Endodermal cell (in vitro differentiated cells): ENCODE measurements around the gene ASH1L. TPM values are rescaled to one million over a fixed set of nuclear protein-coding genes. Genes with fewer than 3 reads are reported as not detected.
"Not testable (repeated sequence)": the region's sequence is repeated elsewhere in the genome, so short reads cannot be mapped to it uniquely, and the experiment has no call there.

Source experiments
- DNase-seq: peaks from one replicate; pipeline ENCODE4 v3.0.0-alpha.2; 2017
- H3K27ac ChIP-seq: 2 replicates; pipeline ENCODE4 v1.5.1; 2013; ENCODE audit warnings: mild to moderate bottlenecking, low read depth, low read length, moderate library complexity
- H3K27me3 ChIP-seq: 2 replicates; pipeline ENCODE4 v1.6.1; 2013; ENCODE audit warnings: mild to moderate bottlenecking, low read length, moderate library complexity; ENCODE audit not compliant: insufficient read depth, control insufficient read depth, poor library complexity, severe bottlenecking
- H3K36me3 ChIP-seq: 2 replicates; pipeline ENCODE4 v1.7.0; 2013; ENCODE audit warnings: mild to moderate bottlenecking, low read length, moderate library complexity; ENCODE audit not compliant: control insufficient read depth, insufficient read depth
- H3K4me1 ChIP-seq: one replicate; pipeline ENCODE4 v1.7.0; 2013; ENCODE audit warnings: low read length; ENCODE audit not compliant: control insufficient read depth, insufficient read depth
- H3K4me3 ChIP-seq: 2 replicates; pipeline ENCODE4 v1.5.1; 2013; ENCODE audit warnings: mild to moderate bottlenecking, low read length, moderate library complexity
- H3K9ac ChIP-seq: 2 replicates; pipeline ENCODE4 v1.6.1; 2013; ENCODE audit warnings: mild to moderate bottlenecking, low read length, moderate library complexity; ENCODE audit not compliant: poor library complexity, severe bottlenecking; ENCODE audit errors: extremely low read depth
- H3K9me3 ChIP-seq: 2 replicates; pipeline ENCODE4 v1.6.1; 2013; ENCODE audit warnings: mild to moderate bottlenecking, low read length, moderate library complexity; ENCODE audit not compliant: control insufficient read depth
- H3K27ac Mint-ChIP-seq: 2 replicates; pipeline ENCODE4 v1.8.0; 2020; ENCODE audit warnings: mixed read lengths
- H3K27me3 Mint-ChIP-seq: 2 replicates; pipeline ENCODE4 v1.8.0; 2021; ENCODE audit warnings: mild to moderate bottlenecking, mixed read lengths; ENCODE audit not compliant: insufficient read depth
- H3K36me3 Mint-ChIP-seq: 2 replicates; pipeline ENCODE4 v1.8.0; 2020; ENCODE audit warnings: low read depth, mixed read lengths
- H3K4me1 Mint-ChIP-seq: 2 replicates; pipeline ENCODE4 v1.8.0; 2020; ENCODE audit warnings: mixed read lengths
- H3K4me3 Mint-ChIP-seq: 2 replicates; pipeline ENCODE4 v1.8.0; 2020; ENCODE audit warnings: mild to moderate bottlenecking, moderate library complexity, mixed read lengths
- H3K9me3 Mint-ChIP-seq: 2 replicates; pipeline ENCODE4 v1.8.0; 2020; ENCODE audit warnings: mild to moderate bottlenecking, mixed read lengths
- CTCF ChIP-seq: fragments of 200-600 bp; sonication (generic); conservative IDR thresholded peaks from 2 replicates; pipeline ENCODE4 v1.5.0; 2021; ENCODE audit warnings: antibody characterized with exemption, mild to moderate bottlenecking
- WGBS, 2 experiments: methylation state at CpG; one replicate each; pipeline versions ENCODE4 v1.1.5 to v1.1.7; 2013; ENCODE audit warnings: missing lambda C conversion rate in 2 of 2, mixed read lengths in 1 of 2; ENCODE audit not compliant: insufficient coverage in 1 of 2, insufficient read length in 1 of 2; 5-methylcytosine and 5-hydroxymethylcytosine counted together
- total RNA-seq, 2 donors: library from RNA; stranded (reverse); fragmentation: NEBNext Ultra II Directional in 1 of 2; extraction: Animal tissue kit (Norgen Biotek cat#: 25700) in 1 of 2; gene quantifications; 2 replicates in 1 of 2; 3 replicates in 1 of 2; pipeline ENCODE4 v1.2.1, GENCODE V29; 2021

The ASH1L gene
- total RNA-seq, 2 donors from 2014 or later = 34.5 to 37.0 TPM

DNA sequence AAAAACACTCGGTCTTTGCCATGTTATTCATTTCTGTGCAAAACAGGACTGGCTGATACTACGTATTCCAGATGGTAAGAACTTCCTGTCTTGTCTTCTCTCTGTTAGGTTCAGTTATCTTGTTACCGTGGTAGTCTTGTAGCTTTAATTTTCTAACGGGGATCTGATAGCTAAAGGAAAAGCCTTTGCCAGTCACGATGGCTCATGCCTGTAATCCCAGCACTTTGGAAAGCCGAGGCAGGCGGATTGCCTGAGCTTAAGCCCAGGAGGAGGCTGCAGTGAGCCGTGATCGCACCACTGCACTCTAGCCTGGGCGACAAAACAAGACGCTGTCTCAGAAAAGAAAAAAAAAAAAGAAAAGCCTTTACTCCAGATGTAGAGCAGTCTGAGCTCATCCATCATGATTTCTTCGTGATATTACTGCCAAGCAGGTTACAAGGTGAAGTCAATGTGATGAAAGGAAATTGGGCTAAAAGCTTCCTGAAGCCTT lies 36.3 kb upstream of the ASH1L start:
- peaks cover 16% of the 10 kb centered on the region for H3K4me1 Mint-ChIP-seq
- Histone ChIP-seq H3K27ac (no peak overlapping the region), H3K4me1 (no peaks in the 10 kb centered on the region), H3K36me3 (no peaks in the 10 kb centered on the region), H3K4me3 (no peak overlapping the region), H3K9me3 (no peaks in the 10 kb centered on the region), H3K9ac (no peak overlapping the region), H3K27me3 (no peaks in the 10 kb centered on the region)
- TF ChIP-seq CTCF = peak; percentile 52
- WGBS, 2 experiments = 54 to 57% methylated on average over 10 to 12 of the region's 12 CpGs
- H3K9me3 Mint-ChIP-seq = no peaks in the 10 kb centered on the region
- no peaks in the 10 kb centered on the region for H3K36me3 Mint-ChIP-seq
- DNase-seq = peak; percentile 69
- H3K27me3 Mint-ChIP-seq = peaks cover 1% of the 10 kb centered on the region
- H3K27ac Mint-ChIP-seq = peak overlapping the region; percentile 81
- peak overlapping the region; percentile 35 for H3K4me3 Mint-ChIP-seq

- Mint-ChIP-seq H3K27me3 (peaks cover 1% of the 10 kb centered on the region), H3K27ac (no peak overlapping the region), H3K4me3 (no peak overlapping the region), H3K36me3 (no peaks in the 10 kb centered on the region), H3K9me3 (no peaks in the 10 kb centered on the region), H3K4me1 (peaks cover 16% of the 10 kb centered on the region)
- H3K27ac ChIP-seq = no peak overlapping the region
- DNase-seq = no peak
- no peaks in the 10 kb centered on the region for H3K4me1 ChIP-seq
- 93 to 97% methylated on average over 5 of the region's 5 CpGs for WGBS, 2 experiments
- no peaks in the 10 kb centered on the region for H3K36me3 ChIP-seq
- H3K4me3 ChIP-seq = no peak overlapping the region
- H3K27me3 ChIP-seq = no peaks in the 10 kb centered on the region
- no peak overlapping the region for H3K9ac ChIP-seq
- no peaks in the 10 kb centered on the region for H3K9me3 ChIP-seq
- TF ChIP-seq CTCF = no peak
Observed at GRCh38 chr1:155596864-155597263, 34.3 kb upstream of the ASH1L start.

GRCh38 chr1:155595877-155596474 lies 33.4 kb upstream of the ASH1L start:
- DNase-seq, H3K36me3 Mint-ChIP-seq, H3K27ac Mint-ChIP-seq, H3K27me3 ChIP-seq, H3K4me3 ChIP-seq, H3K36me3 ChIP-seq, H3K27ac ChIP-seq, H3K4me1 ChIP-seq, H3K9me3 ChIP-seq, H3K4me3 Mint-ChIP-seq, H3K9ac ChIP-seq, H3K9me3 Mint-ChIP-seq, H3K27me3 Mint-ChIP-seq: not testable (repeated sequence)
- 68 to 87% methylated on average over 2 to 3 of the region's 3 CpGs for WGBS, 2 experiments
- peaks cover 16% of the 10 kb centered on the region for H3K4me1 Mint-ChIP-seq

- no peak for DNase-seq
- Histone ChIP-seq H3K4me1 (no peaks in the 10 kb centered on the region), H3K27ac (no peak overlapping the region), H3K4me3 (no peak overlapping the region), H3K9me3 (no peaks in the 10 kb centered on the region), H3K9ac (no peak overlapping the region), H3K27me3 (no peaks in the 10 kb centered on the region), H3K36me3 (no peaks in the 10 kb centered on the region)
- peaks cover 2% of the 10 kb centered on the region for H3K36me3 Mint-ChIP-seq
- no peaks in the 10 kb centered on the region for H3K4me1 Mint-ChIP-seq
- H3K27ac Mint-ChIP-seq = no peak overlapping the region
- no peaks in the 10 kb centered on the region for H3K27me3 Mint-ChIP-seq
- H3K9me3 Mint-ChIP-seq = no peaks in the 10 kb centered on the region
- WGBS, 2 experiments = 67 to 83% methylated on average over 2 to 6 of the region's 6 CpGs
- no peak overlapping the region for H3K4me3 Mint-ChIP-seq
- peak; percentile 77 for TF ChIP-seq CTCF
Observed at GRCh38 chr1:155591770-155592169, 29.2 kb upstream of the ASH1L start.
